HepG2 (cell line): ENCODE data around the gene PRRC2A. TPM values are rescaled to one million over a fixed set of nuclear protein-coding genes. Genes with fewer than 3 reads are reported as not detected.
A peak's percentile ranks its signal among the peaks of the same experiment; 100 is the strongest.

ENCODE experiments used
- DR1 ChIP-seq: sonication (generic); formaldehyde crosslinking; IDR thresholded peaks from 2 replicates; pipeline ENCODE4 v1.8.0; 2021; ENCODE audit warnings: mild to moderate bottlenecking, missing genetic modification reagents, inconsistent platforms
- DRAP1 ChIP-seq: IDR thresholded peaks from 2 replicates; pipeline ENCODE4 v1.6.1; 2016; ENCODE audit warnings: missing genetic modification reagents, missing compliant biosample characterization
- FOXP1 ChIP-seq, 2 experiments: fragments of 450-650 bp in 1 of 2; IDR thresholded peaks; 2 replicates each; pipeline ENCODE4 v1.6.1; 2017 to 2018; ENCODE audit warnings: antibody characterized with exemption in 1 of 2
- HDAC2 ChIP-seq: sonication (generic); formaldehyde crosslinking; IDR thresholded peaks from 2 replicates; pipeline ENCODE4 v1.4.0; 2020; ENCODE audit warnings: missing genetic modification reagents
- IRX3 ChIP-seq: sonication (generic); formaldehyde crosslinking; IDR thresholded peaks from 2 replicates; pipeline ENCODE4 v1.8.1; 2023; ENCODE audit warnings: mild to moderate bottlenecking, low read depth, missing genetic modification reagents, borderline replicate concordance
- KLF11 ChIP-seq: IDR thresholded peaks from 2 replicates; pipeline ENCODE4 v1.6.1; 2016; ENCODE audit warnings: missing compliant biosample characterization
- KLF15 ChIP-seq: sonication (generic); formaldehyde crosslinking; IDR thresholded peaks from 2 replicates; pipeline ENCODE4 v1.8.1; 2023; ENCODE audit warnings: borderline replicate concordance, mild to moderate bottlenecking, inconsistent platforms, missing genetic modification reagents, mixed read lengths
- MEIS1 ChIP-seq: sonication (generic); formaldehyde crosslinking; IDR thresholded peaks from 2 replicates; pipeline ENCODE4 v1.9.0; 2021; ENCODE audit warnings: mild to moderate bottlenecking, missing genetic modification reagents, moderate library complexity, borderline replicate concordance
- MLLT10 ChIP-seq: sonication (generic); formaldehyde crosslinking; IDR thresholded peaks from 2 replicates; pipeline ENCODE4 v1.4.0; 2020; ENCODE audit warnings: missing genetic modification reagents
- PHF5A ChIP-seq: IDR thresholded peaks from one replicate; pipeline ENCODE4 v1.6.1; 2018; ENCODE audit warnings: low read depth, missing genetic modification reagents; ENCODE audit not compliant: unreplicated experiment
- POLR2AphosphoS5 ChIP-seq: IDR thresholded peaks from 2 replicates; pipeline ENCODE4 v1.6.1; 2012; ENCODE audit warnings: low read depth, low read length
- RFX1 ChIP-seq: fragments of 450-650 bp; IDR thresholded peaks from 2 replicates; pipeline ENCODE4 v1.6.1; 2017
- RORA ChIP-seq: sonication (generic); formaldehyde crosslinking; IDR thresholded peaks from 2 replicates; pipeline ENCODE4 v1.5.0; 2020; ENCODE audit warnings: mild to moderate bottlenecking, missing genetic modification reagents, moderate library complexity
- SAFB2 ChIP-seq: sonication (generic); formaldehyde crosslinking; IDR thresholded peaks from 2 replicates; pipeline ENCODE4 v1.5.1; 2020; ENCODE audit warnings: missing genetic modification reagents, low read depth, mild to moderate bottlenecking, borderline replicate concordance
- TRIM24 ChIP-seq: sonication (generic); formaldehyde crosslinking; IDR thresholded peaks from 2 replicates; pipeline ENCODE4 v1.8.0; 2022; ENCODE audit warnings: mild to moderate bottlenecking, missing genetic modification reagents
- ZBTB20 ChIP-seq: sonication (generic); formaldehyde crosslinking; IDR thresholded peaks from 2 replicates; pipeline ENCODE4 v1.8.1; 2023; ENCODE audit warnings: missing genetic modification reagents, low read depth, mild to moderate bottlenecking, borderline replicate concordance
- ZBTB21 ChIP-seq: sonication (generic); formaldehyde crosslinking; IDR thresholded peaks from 2 replicates; pipeline ENCODE4 v1.4.0; 2020; ENCODE audit warnings: missing genetic modification reagents
- ZBTB7B ChIP-seq: sonication (generic); formaldehyde crosslinking; IDR thresholded peaks from 2 replicates; pipeline ENCODE4 v1.4.0; 2020; ENCODE audit warnings: missing genetic modification reagents
- ZNF180 ChIP-seq: sonication (generic); formaldehyde crosslinking; IDR thresholded peaks from 2 replicates; pipeline ENCODE4 v1.4.0; 2020; ENCODE audit warnings: low read depth, missing genetic modification reagents, borderline replicate concordance
- ZNF451 ChIP-seq: sonication (generic); formaldehyde crosslinking; IDR thresholded peaks from 2 replicates; pipeline ENCODE4 v1.5.0; 2020; ENCODE audit warnings: mild to moderate bottlenecking, missing genetic modification reagents
- ZNF549 ChIP-seq: sonication (generic); formaldehyde crosslinking; IDR thresholded peaks from 2 replicates; pipeline ENCODE4 v1.5.0; 2020; ENCODE audit warnings: missing genetic modification reagents
- ZNF709 ChIP-seq: sonication (generic); formaldehyde crosslinking; IDR thresholded peaks from 2 replicates; pipeline ENCODE4 v1.5.0; 2020; ENCODE audit warnings: mild to moderate bottlenecking, missing genetic modification reagents
- ZNF780A ChIP-seq: sonication (generic); formaldehyde crosslinking; IDR thresholded peaks from 2 replicates; pipeline ENCODE4 v1.8.0; 2022; ENCODE audit warnings: mild to moderate bottlenecking, missing genetic modification reagents, moderate library complexity
- polyA plus RNA-seq, 8 experiments: library from polyadenylated mRNA; depleted of rRNA in 3 of 8; stranded (reverse) in 7 of 8; unstranded in 1 of 8; fragments of >200 nt; fragmentation: Illumina TruSeq in 4 of 8; extraction: Trizol in 4 of 8; gene quantifications; 2 replicates each; pipeline versions ENCODE4 v1.2.1 to v1.2.3, GENCODE V29; 2011 to 2016; ENCODE audit warnings: low read depth in 4 of 8, missing spikeins in 1 of 8, mixed read lengths in 1 of 8; ENCODE audit not compliant: insufficient read depth in 1 of 8
- total RNA-seq, 5 experiments: library from RNA; depleted of rRNA; stranded (reverse); fragments of >200 nt; fragmentation: Illumina TruSeq; extraction: Trizol; gene quantifications; 2 replicates each; pipeline ENCODE4 v1.2.3, GENCODE V29; 2016; ENCODE audit warnings: low read depth in 1 of 5
- TF ChIP-seq, protein P1 (sequence below): sonication (generic); formaldehyde crosslinking; IDR thresholded peaks from 2 replicates; pipeline ENCODE4 v1.9.0; 2022; ENCODE audit warnings: low read depth, missing genetic modification reagents

The PRRC2A gene
- total and polyA plus RNA-seq, 2 of the 13 experiments (the other 11 are each of a cell fraction or from before 2014, with no cell fraction given): 38.9 to 47.4 TPM

- TF ChIP-seq POLR2AphosphoS5 (peak; percentile 74), ZNF451 (peak; percentile 85; the same call in 1 of the 2 replicates), RFX1 (no peak), ZBTB20 (CRISPR knock-in tag) (peak; percentile 70; the same call in 1 of the 2 replicates), MLLT10 (CRISPR knock-in tag) (no peak), IRX3 (CRISPR knock-in tag) (no peak; the same call in 1 of the 2 replicates), PHF5A (no peak), KLF11 (CRISPR knock-in tag) (0 out of 2 replicates have a peak, but pooled peaks have one; percentile 21), DR1 (CRISPR knock-in tag) (peak; percentile 50; the same call in 1 of the 2 replicates), ZNF709 (CRISPR knock-in tag) (no peak), ZNF180 (no peak), ZNF549 (CRISPR knock-in tag) (peak; percentile 78; the same call in 1 of the 2 replicates), TRIM24 (CRISPR knock-in tag) (no peak), KLF15 (peak; percentile 57; the same call in 1 of the 2 replicates), MEIS1 (no peak; the same call in 1 of the 2 replicates), ZBTB7B (CRISPR knock-in tag) (peak; percentile 84), FOXP1 (IDR thresholded peaks at IDR 0.05) (no peak), FOXP1 (CRISPR knock-in tag; IDR thresholded peaks at IDR 0.05) (no peak), RORA (CRISPR knock-in tag) (no peak), DRAP1 (peak; percentile 71), ZBTB21 (CRISPR knock-in tag) (no peak), ZNF780A (no peak; the same call in 1 of the 2 replicates), HDAC2 (peak; percentile 57), SAFB2 (CRISPR knock-in tag) (peak; percentile 96)
- TF ChIP-seq, protein P1, sequence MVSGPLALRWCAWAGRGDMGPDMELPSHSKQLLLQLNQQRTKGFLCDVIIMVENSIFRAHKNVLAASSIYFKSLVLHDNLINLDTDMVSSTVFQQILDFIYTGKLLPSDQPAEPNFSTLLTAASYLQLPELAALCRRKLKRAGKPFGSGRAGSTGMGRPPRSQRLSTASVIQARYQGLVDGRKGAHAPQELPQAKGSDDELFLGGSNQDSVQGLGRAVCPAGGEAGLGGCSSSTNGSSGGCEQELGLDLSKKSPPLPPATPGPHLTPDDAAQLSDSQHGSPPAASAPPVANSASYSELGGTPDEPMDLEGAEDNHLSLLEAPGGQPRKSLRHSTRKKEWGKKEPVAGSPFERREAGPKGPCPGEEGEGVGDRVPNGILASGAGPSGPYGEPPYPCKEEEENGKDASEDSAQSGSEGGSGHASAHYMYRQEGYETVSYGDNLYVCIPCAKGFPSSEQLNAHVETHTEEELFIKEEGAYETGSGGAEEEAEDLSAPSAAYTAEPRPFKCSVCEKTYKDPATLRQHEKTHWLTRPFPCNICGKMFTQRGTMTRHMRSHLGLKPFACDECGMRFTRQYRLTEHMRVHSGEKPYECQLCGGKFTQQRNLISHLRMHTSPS: no peak
Observed at GRCh38 chr6:31660381-31661261, 40.1 kb downstream of the PRRC2A start, which contains the start of gene C6orf47 (continued).
